K562 (cell line): ENCODE measurements around the gene ATP6V0C. TPM values are rescaled to one million over a fixed set of nuclear protein-coding genes. Genes with fewer than 3 reads are reported as not detected.

ENCODE experiments used
- ATAC-seq: fragments of 200-7000 bp; cut with Tn5 transposase; 3 replicates; pipeline ENCODE4 v1.9.1; 2020; ENCODE audit warnings: moderate library complexity
- BruUV-seq: library from RNA; stranded (reverse); fragments of 400-500 nt; replicated peaks from 2 replicates; lab custom pipeline; 2021; lab: Mats Ljungman, UMichigan
- CTCF ChIA-PET: fragments of 300-600 bp; formaldehyde crosslinking; extraction: SDS; loops from one replicate; lab custom pipeline; 2021; ENCODE audit warnings: low intra/inter-chr PET ratio; lab: Yijun Ruan, JAX
- POLR2A ChIA-PET: fragments of 300-600, 350-650 bp; sonication (Branson Sonifier 250); formaldehyde crosslinking; extraction: SDS; loops from one replicate; lab custom pipeline; 2021; ENCODE audit warnings: antibody characterized with exemption, inconsistent platforms; lab: Yijun Ruan, JAX
- DNase-seq, 4 experiments: peaks; one replicate each; pipeline versions ENCODE4 v3.0.0 to v3.0.0-alpha.2; 2011 to 2018; ENCODE audit warnings: low spot score in 3 of 4, mixed read lengths in 3 of 4; ENCODE audit errors: extremely low read depth in 1 of 4
- FAIRE-seq: peaks from 2 replicates; lab custom pipeline; 2011; peaks lifted over from hg19 to GRCh38; lab: Jason Lieb, UNC
- H2AFZ ChIP-seq: 2 replicates; pipeline ENCODE4 v1.6.0; 2011; ENCODE audit warnings: low read depth, low read length, control low read depth, inconsistent platforms
- H3K27ac ChIP-seq: fragments of 200-600 bp; 3 replicates; pipeline ENCODE4 v1.8.0; 2011; ENCODE audit warnings: low read depth, mild to moderate bottlenecking, control low read depth, inconsistent platforms, low read length, moderate library complexity, mixed read lengths; ENCODE audit errors: extremely low read depth
- H3K27me3 ChIP-seq, 2 experiments: fragments of 300-600 bp in 1 of 2; 2 replicates in 1 of 2; 3 replicates in 1 of 2; pipeline versions ENCODE4 v1.6.0 to v1.8.0; 2011; ENCODE audit warnings: inconsistent platforms in 2 of 2, low read length in 2 of 2, mild to moderate bottlenecking in 1 of 2, mixed read lengths in 1 of 2, moderate library complexity in 1 of 2; ENCODE audit not compliant: control insufficient read depth in 2 of 2, insufficient read depth in 2 of 2
- H3K36me3 ChIP-seq: fragments of 300-600 bp; 3 replicates; pipeline ENCODE4 v1.8.0; 2011; ENCODE audit warnings: mild to moderate bottlenecking, low read length, inconsistent platforms; ENCODE audit not compliant: control insufficient read depth, insufficient read depth
- H3K4me1 ChIP-seq, 2 experiments: fragments of 200-600 bp in 1 of 2; replicated peaks in 1 of 2; 2 replicates in 1 of 2; 3 replicates in 1 of 2; pipeline versions ENCODE4 v1.5.1 to v1.8.0; 2011; ENCODE audit warnings: inconsistent platforms in 2 of 2, low read length in 2 of 2, mild to moderate bottlenecking in 1 of 2, mixed read lengths in 1 of 2, moderate library complexity in 1 of 2; ENCODE audit not compliant: control insufficient read depth in 2 of 2, insufficient read depth in 2 of 2
- H3K4me2 ChIP-seq: 2 replicates; pipeline ENCODE4 v1.6.1; 2011; ENCODE audit warnings: low read length, control low read depth, inconsistent platforms, mixed read lengths; ENCODE audit not compliant: insufficient read depth
- H3K4me3 ChIP-seq: fragments of 200-600 bp; sonication (generic), shearing (Covaris generic); 2 replicates; pipeline ENCODE4 v1.5.1; 2016; ENCODE audit warnings: control low read depth, inconsistent platforms
- H3K79me2 ChIP-seq: fragments of 200-600 bp; 3 replicates; pipeline ENCODE4 v1.8.0; 2011; ENCODE audit warnings: low read length, inconsistent platforms; ENCODE audit not compliant: control insufficient read depth, insufficient read depth
- H3K9ac ChIP-seq, 2 experiments: 2 replicates each; pipeline versions ENCODE4 v1.6.0 to v1.6.1; 2011; ENCODE audit warnings: low read depth in 2 of 2, low read length in 2 of 2, control low read depth in 1 of 2, inconsistent platforms in 1 of 2, mild to moderate bottlenecking in 1 of 2, mixed read lengths in 1 of 2; ENCODE audit not compliant: insufficient read depth in 1 of 2
- H3K9me1 ChIP-seq: one replicate; pipeline ENCODE4 v1.6.0; 2011; ENCODE audit warnings: inconsistent platforms, mild to moderate bottlenecking, low read length, moderate library complexity; ENCODE audit not compliant: control insufficient read depth, insufficient read depth
- H3K9me3 ChIP-seq: replicated peaks from 2 replicates; pipeline ENCODE4 v1.5.1; 2011; ENCODE audit warnings: low read depth, low read length, inconsistent platforms; ENCODE audit not compliant: control insufficient read depth, insufficient read depth
- H4K20me1 ChIP-seq: replicated peaks from 2 replicates; pipeline ENCODE4 v1.6.1; 2011; ENCODE audit warnings: low read length, inconsistent platforms, mixed read lengths; ENCODE audit not compliant: control insufficient read depth, insufficient read depth
- CBX1 ChIP-seq: sonication (generic); IDR thresholded peaks from 2 replicates; pipeline ENCODE4 v1.6.1; 2016; ENCODE audit warnings: antibody characterized with exemption, low read depth, mild to moderate bottlenecking
- GATAD2A ChIP-seq: fragments of 450-650 bp; IDR thresholded peaks from 2 replicates; pipeline ENCODE4 v1.6.1; 2017
- POLR2B ChIP-seq: fragments of 450-650 bp; IDR thresholded peaks from 2 replicates; pipeline ENCODE4 v1.6.1; 2018; ENCODE audit warnings: low read depth; ENCODE audit not compliant: partially characterized antibody
- TCF15 ChIP-seq: fragments of 250-450 bp; sonication (Bioruptor Pico); IDR thresholded peaks from 2 replicates; pipeline ENCODE4 v1.8.0; 2022; ENCODE audit warnings: moderate library complexity, mild to moderate bottlenecking, inconsistent platforms
- TOE1 ChIP-seq, 2 experiments: fragments of 450-650 bp in 1 of 2; sonication (generic) in 1 of 2; formaldehyde crosslinking in 1 of 2; IDR thresholded peaks; 2 replicates each; pipeline versions ENCODE4 v1.7.1 to v1.8.0; 2016 to 2022; ENCODE audit warnings: borderline replicate concordance in 2 of 2, mild to moderate bottlenecking in 2 of 2, antibody characterized with exemption in 1 of 2, inconsistent platforms in 1 of 2, low read depth in 1 of 2, missing genetic modification reagents in 1 of 2, moderate library complexity in 1 of 2
- YY1 ChIP-seq, 3 experiments: IDR thresholded peaks; 2 replicates each; pipeline ENCODE4 v1.6.1; 2011; ENCODE audit warnings: low read length in 2 of 3, mild to moderate bottlenecking in 2 of 3, moderate library complexity in 2 of 3, borderline replicate concordance in 1 of 3, control low read depth in 1 of 3, low read depth in 1 of 3; ENCODE audit not compliant: insufficient read depth in 3 of 3, insufficient replicate concordance in 2 of 3, control insufficient read depth in 1 of 3, insufficient read length in 1 of 3; ENCODE audit errors: extremely low read depth in 1 of 3
- ZNF263 ChIP-seq: sonication (generic); formaldehyde crosslinking; IDR thresholded peaks from 2 replicates; pipeline ENCODE4 v1.8.0; 2022; ENCODE audit warnings: mild to moderate bottlenecking, missing genetic modification reagents, borderline replicate concordance
- ZNF740 ChIP-seq, 3 experiments: fragments of 200-800 bp in 1 of 3; sonication (Bioruptor generic) in 1 of 3; sonication (generic) in 1 of 3; formaldehyde crosslinking in 1 of 3; IDR thresholded peaks; 2 replicates each; pipeline versions ENCODE4 v1.6.1 to v1.8.0; 2016 to 2022; ENCODE audit warnings: mild to moderate bottlenecking in 2 of 3, missing compliant biosample characterization in 2 of 3, missing genetic modification characterization in 2 of 3, missing genetic modification reagents in 1 of 3
- WGBS: fragments of 100-300 bp; shearing (Covaris generic); methylation state at CpG from one replicate; pipeline ENCODE4 v1.1.6; 2016; ENCODE audit warnings: low coverage, mixed read lengths; ENCODE audit not compliant: insufficient coverage; ENCODE audit errors: missing lambda C conversion rate; 5-methylcytosine and 5-hydroxymethylcytosine counted together
- in situ Hi-C: fragments of 300-500 bp; cut with MboI; formaldehyde crosslinking; loops from 4 replicates; pipeline ENCODE4 v1.15.0; 2018; ENCODE audit warnings: inconsistent platforms, mixed read lengths
- intact Hi-C: fragments of 100-400 bp; cut with micrococcal nuclease; formaldehyde crosslinking; loops from 2 replicates; pipeline ENCODE4 v1.14.2; 2022
- polyA plus RNA-seq, 8 experiments: library from polyadenylated mRNA; depleted of rRNA in 4 of 8; stranded (reverse) in 5 of 8; unstranded in 3 of 8; fragments of >200 nt; fragmentation: Nextera tagmentation in 2 of 8; fragmentation: Illumina TruSeq in 1 of 8; extraction: Ambion mirVana in 2 of 8; extraction: Trizol in 1 of 8; gene quantifications; 2 replicates each; pipeline versions ENCODE4 v1.2.1 to v1.2.3, GENCODE V29; 2011 to 2014; ENCODE audit warnings: inconsistent platforms in 1 of 8, missing spikeins in 1 of 8
- total RNA-seq, 7 experiments: library from RNA; depleted of rRNA in 6 of 7; stranded (reverse); fragments of >200 nt in 6 of 7; fragmentation: Illumina TruSeq in 2 of 7; extraction: Trizol in 2 of 7; gene quantifications; 2 replicates each; pipeline versions ENCODE4 v1.2.1 to v1.2.3, GENCODE V29; 2011 to 2021; ENCODE audit warnings: low replicate concordance in 1 of 7

The ATP6V0C gene
- total and polyA plus RNA-seq, 9 of the 15 experiments (the other 6 are each of a cell fraction or from before 2014, with no cell fraction given) = 2.9 to 228 (median 22.7) TPM

GRCh38 chr16:2473446-2473926, 40.3 kb upstream of the ATP6V0C start:
- no peak for ATAC-seq
- Histone ChIP-seq H3K27ac (peak overlapping the region; percentile 88; the same call in 1 of the 3 replicates), H3K9me1 (no peaks in the 10 kb centered on the region), H2AFZ (peak overlapping the region; percentile 35; the same call in 1 of the 2 replicates)
- CTCF ChIA-PET = interaction anchor here (0.6 to 1.1 kb wide), 2 partner anchors 28 to 176 kb away, joined by 3 read pairs; no protein-coding TSS in a partner anchor
- TF ChIP-seq YY1 (IDR thresholded peaks at IDR 0.05; ENCODE audit: borderline replicate concordance in 1 of 3, control insufficient read depth in 1 of 3, extremely low read depth in 1 of 3, insufficient read depth in 3 of 3, insufficient read length in 1 of 3, insufficient replicate concordance in 2 of 3, low read depth in 1 of 3, low read length in 2 of 3) (no peak), POLR2B (peak; percentile 28), CBX1 (no peak), TOE1 (IDR thresholded peaks at IDR 0.05; ENCODE audit: borderline replicate concordance) (no peak), TOE1 (CRISPR knock-in tag; IDR thresholded peaks at IDR 0.05; ENCODE audit: borderline replicate concordance, low read depth) (no peak), ZNF263 (CRISPR knock-in tag) (peak; percentile 73), TCF15 (CRISPR knock-in tag) (no peak), ZNF740 (CRISPR knock-in tag; IDR thresholded peaks at IDR 0.05) (peak; percentile 13; the same call in 1 of the 2 replicates), ZNF740 (tag; IDR thresholded peaks at IDR 0.05) (no peak), GATAD2A (0 out of 2 replicates have a peak, but pooled peaks have one; percentile 22)
- TF ChIP-seq, all 486 proteins: peak for 4
- no TSS peak for BruUV-seq
- FAIRE-seq (no peak), DNase-seq (peak; percentile 41 to 81 (median 68))
- Histone ChIP-seq H3K27me3 (no peaks in the 10 kb centered on the region), H3K36me3 (no peaks in the 10 kb centered on the region; the same call in 2 of the 3 replicates), H3K9me3 (no peaks in the 10 kb centered on the region), H3K9ac (peak overlapping the region in 1 of 2 experiments; percentile 98; a peak in 2 of 4 replicates), H3K4me3 (peak overlapping the region; percentile 76), H3K4me2 (peak overlapping the region; percentile 34; the same call in 1 of the 2 replicates), H4K20me1 (peaks cover 3% of the 10 kb centered on the region; the same call in 1 of the 2 replicates), H3K4me1 (peaks cover 29 to 93% of the 10 kb centered on the region in 2 experiments), H3K79me2 (peaks cover 43% of the 10 kb centered on the region)
- WGBS = 6% methylated on average over 46 of the region's 49 CpGs
- intact Hi-C loops (no loop called here), in situ Hi-C loops (no loop called here)
- POLR2A ChIA-PET = interaction anchor here (0.6 to 1.4 kb wide), 4 partner anchors 10 to 226 kb away, joined by 3 read pairs; no protein-coding TSS in a partner anchor
